ENCODE data around the gene PRH2. TPM values are rescaled to one million over a fixed set of nuclear protein-coding genes. Genes with fewer than 3 reads are reported as not detected.

The PRH2 gene
- total RNA-seq, result not detected

GRCh38 chr12:10928746-10929286, at the start of gene PRH2:
Gene PRH2 (plus strand): TSS chr12:10929236. CDS start chr12:10929274, 38 bp downstream.
- ATAC-seq, result no peak

DNA sequence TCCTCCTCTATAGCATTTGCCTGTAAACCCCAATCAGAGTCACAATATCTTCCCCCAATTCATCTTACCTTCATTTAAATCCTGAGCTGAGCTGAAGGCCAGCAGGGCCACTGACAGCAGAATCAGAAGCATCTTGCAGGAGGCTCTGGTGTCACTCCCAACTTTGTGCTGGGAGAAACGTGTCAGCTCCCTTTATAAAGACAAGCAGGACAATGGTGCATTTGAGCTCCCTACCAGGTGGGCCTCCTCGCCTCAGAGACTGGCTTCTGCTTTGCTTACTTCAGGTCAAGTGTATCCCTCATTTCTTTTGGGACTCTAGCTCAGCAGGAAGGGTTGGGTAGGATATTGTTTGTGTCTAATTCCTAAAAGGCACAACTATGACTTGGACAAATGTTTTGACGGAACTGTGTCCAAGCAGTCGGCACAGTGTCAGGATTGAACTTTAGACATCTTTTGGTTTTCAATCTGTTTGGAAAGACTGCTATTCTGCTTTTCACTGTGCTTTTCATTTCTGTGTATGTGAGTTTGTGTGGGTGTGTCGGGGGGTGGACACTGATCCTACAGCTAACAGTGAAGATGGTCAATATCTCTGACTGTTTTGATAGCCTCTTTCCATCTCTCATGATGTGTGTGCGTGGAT, 44.8 kb upstream of the PRH2 start, which contains the start of gene PRH1:
PRH1 (minus strand) TSS at position 170 of the 640 bp plus-strand sequence; CDS start at position 132, 38 bp downstream.
- no peak for ATAC-seq

DNA sequence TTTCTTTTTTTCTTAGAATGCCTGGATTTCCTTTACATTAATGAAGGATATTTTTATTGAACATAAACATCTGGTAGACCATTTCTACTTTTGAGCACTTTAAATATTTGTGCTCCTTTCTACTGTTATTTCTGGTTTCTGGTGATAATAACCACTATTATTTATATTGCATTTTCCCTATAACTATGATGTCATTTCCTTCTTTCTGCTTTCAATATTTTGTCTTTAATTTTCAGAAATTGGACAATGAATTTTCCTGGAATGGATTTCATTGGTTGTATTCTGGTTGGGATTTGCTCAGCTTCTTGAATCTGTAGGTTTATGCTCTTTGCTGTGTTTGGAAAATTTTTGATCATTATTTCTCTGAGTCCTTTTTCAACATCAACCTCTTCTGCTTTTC, 39.8 kb upstream of the PRH2 start:
- no peak for ATAC-seq

DNA sequence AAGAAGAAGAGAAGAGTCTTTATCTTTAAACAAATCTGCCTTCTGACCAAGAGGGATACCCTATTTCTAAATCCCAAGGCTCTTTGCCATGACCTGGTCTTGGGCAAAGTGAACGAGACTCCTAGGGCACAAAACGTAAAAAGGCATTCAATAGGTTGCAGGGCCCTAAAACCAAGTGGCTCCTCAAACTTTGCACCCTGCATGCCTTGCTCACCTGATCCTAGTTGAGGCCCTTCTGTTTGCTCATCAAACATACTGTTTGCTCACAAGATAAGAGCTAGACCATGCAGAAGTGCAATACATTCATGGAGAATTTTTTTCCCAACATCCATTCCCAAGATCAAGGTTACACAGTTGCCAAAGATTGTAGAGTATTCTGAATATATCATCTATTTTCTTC, 37.1 kb upstream of the PRH2 start:
- ATAC-seq, result no peak

DNA sequence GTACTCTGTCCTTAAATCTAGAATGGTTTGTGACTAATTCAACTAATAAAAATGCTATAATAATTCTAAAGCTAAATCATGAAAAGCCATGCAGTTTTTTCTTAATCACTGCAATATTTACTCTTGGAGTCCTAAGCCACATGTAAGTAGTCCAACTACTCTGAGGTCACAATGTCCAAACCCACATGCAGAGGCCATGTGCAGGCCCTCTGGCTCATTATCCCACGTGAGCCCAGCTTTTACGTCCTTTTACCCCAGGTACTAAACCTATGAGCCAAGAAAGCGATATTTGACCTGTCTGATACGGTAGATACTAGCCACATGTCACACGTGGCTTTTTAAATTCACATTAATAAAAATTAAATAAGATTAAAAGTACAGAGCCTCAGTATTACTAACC, 32.2 kb upstream of the PRH2 start:
- ATAC-seq, result no peak

DNA sequence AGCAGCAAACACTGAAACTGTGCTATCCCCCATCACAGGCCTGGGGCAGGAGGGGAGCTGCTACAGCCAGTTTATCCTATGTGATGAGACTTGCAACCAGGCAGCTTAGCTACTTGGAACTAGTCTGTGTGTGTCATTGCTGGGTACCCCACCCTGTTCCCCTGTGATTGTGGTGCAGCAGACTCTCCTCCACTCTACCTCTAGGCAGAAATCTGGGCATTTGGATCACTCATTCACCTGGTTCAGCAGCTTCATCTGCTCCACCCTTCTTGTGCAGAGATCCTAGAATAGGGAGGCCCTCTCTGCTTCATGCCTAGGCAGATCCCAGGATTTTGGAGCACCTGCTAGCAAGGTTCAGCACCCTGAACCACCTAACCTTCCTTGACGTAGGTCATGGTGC, 28.5 kb upstream of the PRH2 start:
- ATAC-seq, result peak; percentile 95

- peak; percentile 82 for ATAC-seq
Observed at GRCh38 chr12:10900972-10901371, 28.1 kb upstream of the PRH2 start.

GRCh38 chr12:10901427-10901826, 27.6 kb upstream of the PRH2 start:
- peak; percentile 86 for ATAC-seq

DNA sequence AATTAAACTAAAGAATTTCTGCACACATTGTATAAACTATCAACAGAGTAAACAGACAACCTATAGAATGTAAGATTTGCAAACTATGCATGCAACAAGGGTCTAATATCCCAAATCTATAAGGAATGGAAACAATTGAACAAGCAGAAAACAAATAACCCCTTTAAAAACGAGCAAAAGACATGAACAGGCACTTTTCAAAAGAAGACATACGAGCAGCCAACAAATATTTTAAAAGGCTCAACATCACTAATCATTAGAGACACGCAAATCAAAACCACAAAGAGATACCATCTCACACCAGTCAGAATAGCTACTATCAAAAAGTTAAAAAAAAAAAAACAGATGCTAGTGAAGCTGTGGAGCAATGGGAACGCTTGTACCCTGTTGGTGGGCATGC, 24.4 kb upstream of the PRH2 start:
- no peak for ATAC-seq

- ATAC-seq, result no peak
Observed at GRCh38 chr12:10909462-10909861, 19.6 kb upstream of the PRH2 start, which contains the start of gene TAS2R13. Gene TAS2R13 (minus strand): TSS chr12:10909562. CDS start chr12:10909298, 264 bp downstream.

- ATAC-seq, result no peak
Observed at GRCh38 chr12:10910380-10910779, 18.7 kb upstream of the PRH2 start.

- ATAC-seq, result no peak
Observed at GRCh38 chr12:10919809-10920208, 9.2 kb upstream of the PRH2 start.

DNA sequence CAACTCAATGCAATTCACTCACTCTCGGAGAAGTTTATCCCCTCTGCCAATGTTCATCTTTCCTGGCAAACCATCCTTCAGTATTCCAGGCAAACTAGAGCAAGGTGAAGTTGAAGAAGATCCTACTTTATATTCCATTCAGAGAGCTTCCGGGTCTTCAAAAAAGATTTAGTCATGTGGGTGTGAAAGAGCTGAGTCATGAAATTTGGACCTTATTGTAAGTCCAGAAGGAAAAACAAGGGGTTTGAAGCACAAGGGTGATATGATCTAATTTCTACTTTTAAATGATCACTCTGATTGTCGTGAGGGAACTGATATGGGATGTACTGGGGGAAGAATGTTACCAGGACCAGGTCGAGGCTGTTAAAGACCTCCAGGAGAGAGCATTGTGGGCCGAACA, 2.8 kb upstream of the PRH2 start:
- ATAC-seq, result no peak

GRCh38 chr12:10936506-10936905, 7.5 kb downstream of the PRH2 start:
- ATAC-seq, result no peak

GRCh38 chr12:10939163-10939562, 10.1 kb downstream of the PRH2 start, which contains the start of gene TAS2R14:
Gene TAS2R14 (minus strand): TSS chr12:10939263. CDS start chr12:10939207, 56 bp downstream.
- no peak for ATAC-seq

- peak; percentile 20 for ATAC-seq
Observed at GRCh38 chr12:10940389-10940788, 11.4 kb downstream of the PRH2 start.

- ATAC-seq, result no peak
Observed at GRCh38 chr12:10941369-10941768, 12.3 kb downstream of the PRH2 start.

DNA sequence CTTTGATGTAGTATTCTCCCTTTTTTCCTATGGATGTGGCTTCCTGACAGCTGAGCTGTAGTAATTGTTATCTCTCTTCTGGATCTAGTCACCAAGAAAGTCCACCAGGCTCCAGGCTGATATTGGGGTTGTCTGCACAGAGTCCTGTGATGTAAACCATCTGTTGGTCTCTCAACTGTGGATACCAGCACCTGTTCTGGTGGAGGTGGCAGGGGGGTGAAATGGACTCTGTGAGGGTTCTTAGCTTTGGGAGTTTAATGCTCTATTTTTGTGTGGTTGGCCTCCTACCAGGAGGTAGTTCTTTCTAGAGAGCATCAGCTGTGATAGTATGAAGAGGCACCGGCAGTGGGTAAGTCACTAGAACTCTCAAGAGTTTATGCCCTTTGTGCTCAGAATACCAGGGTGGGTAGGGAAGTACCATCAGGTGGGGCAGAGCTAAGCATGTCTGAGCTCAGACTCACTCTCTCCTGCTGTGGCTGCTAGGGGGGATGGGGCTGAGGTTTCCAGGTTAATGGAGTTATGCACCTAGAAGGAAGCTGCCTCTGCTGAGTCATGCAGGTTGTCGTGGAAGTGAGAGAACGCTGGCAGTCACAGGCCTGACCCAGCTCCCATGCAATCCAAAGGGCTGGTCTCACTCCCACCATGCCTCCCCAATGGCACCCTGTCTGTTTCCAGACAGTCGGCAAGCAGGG, 13.0 kb downstream of the PRH2 start:
- peak; percentile 83 for ATAC-seq

GRCh38 chr12:10943167-10943566, 14.1 kb downstream of the PRH2 start:
- ATAC-seq, result no peak

DNA sequence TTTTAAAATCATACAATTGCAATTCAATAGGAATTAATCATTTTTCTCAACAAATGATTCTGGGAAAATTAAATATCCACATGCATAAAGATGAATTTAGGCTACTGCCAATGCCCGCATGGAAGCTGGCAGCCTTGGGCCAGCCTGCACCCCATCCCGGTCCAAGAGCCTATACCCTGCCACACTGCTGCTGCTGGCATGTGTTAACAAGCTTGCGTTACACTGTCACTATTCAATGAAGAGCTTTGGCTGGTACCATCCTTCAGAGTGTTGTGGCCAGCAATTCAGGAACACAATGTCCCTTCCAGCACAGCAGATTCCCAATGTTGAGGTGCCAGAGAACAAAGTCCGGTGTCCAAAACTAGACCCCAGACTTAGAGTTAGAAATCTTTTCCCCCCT, 23.6 kb downstream of the PRH2 start:
- ATAC-seq, result no peak

DNA sequence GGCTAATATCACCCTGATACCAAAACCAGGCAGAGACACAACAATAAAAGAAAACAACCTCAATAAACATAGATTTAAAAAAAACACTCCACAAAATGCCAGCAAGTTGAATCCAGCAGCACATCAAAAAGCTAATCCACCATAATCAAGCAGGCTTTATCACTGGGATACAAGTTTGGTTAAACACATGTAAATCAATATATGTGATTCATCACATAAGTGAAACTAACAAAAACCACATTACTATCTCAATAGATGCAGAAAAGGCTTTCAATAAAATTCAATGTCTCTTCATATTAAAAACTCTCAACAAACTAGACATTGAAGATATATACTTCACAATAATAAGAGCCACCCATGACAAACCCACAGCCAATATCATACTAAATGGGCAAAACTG, 27.0 kb downstream of the PRH2 start:
- no peak for ATAC-seq

DNA sequence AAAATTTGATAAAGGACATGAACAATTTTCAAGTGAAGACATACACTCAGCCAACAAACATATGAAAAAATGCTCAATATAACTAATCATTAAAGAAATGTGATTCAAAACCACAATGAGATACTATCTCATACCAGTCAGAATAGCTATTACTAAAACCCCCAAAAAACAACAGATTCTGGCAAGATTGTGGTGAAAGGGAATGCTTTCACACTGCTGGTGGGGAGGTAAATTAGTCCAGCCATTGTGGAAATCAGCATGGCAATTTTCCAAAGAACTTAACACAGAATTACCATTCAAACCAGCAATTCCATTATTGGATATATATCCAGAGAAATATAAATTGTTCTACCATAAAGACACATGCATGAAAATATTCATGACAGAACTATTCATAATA, 28.7 kb downstream of the PRH2 start:
- ATAC-seq, result no peak

GRCh38 chr12:10959804-10960203, 30.8 kb downstream of the PRH2 start:
- no peak for ATAC-seq

DNA sequence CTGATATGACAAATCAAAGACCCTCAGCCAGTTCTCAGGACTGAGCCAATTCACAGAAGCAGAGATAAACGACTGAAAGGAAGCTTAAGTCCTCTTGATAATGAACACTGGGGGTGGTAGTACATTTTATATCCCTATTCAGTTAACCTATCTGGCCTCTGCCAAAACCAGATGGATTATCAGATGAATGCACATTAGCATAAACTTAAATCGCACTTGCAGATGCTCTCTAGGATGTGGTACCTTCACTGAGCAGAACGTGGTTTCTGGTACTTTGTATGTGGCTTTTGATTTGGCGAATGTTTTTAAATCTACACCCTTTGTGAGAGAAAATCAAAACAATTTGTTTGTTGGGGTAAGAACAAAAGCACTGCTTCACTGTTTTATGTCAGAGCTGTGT, 31.2 kb downstream of the PRH2 start:
- no peak for ATAC-seq

Measured in esophagus mucosa (tissue), 1 donor.